AG04449 (cell line): ENCODE data around the gene KCNMA1.
A peak's percentile ranks its signal among the peaks of the same experiment; 100 is the strongest.

Experiments used
- CTCF ChIA-PET: fragments of 350-600 bp; formaldehyde crosslinking; extraction: SDS; loops from one replicate; lab custom pipeline; 2021; ENCODE audit warnings: antibody characterized with exemption; lab: Yijun Ruan, JAX
- POLR2A ChIA-PET: fragments of 400-600, 350-600 bp; formaldehyde crosslinking; extraction: SDS; loops from one replicate; lab custom pipeline; 2020; ENCODE audit warnings: antibody characterized with exemption, inconsistent platforms; lab: Yijun Ruan, JAX
- DNase-seq: peaks from one replicate; pipeline ENCODE4 v3.0.0-alpha.2; 2010; ENCODE audit warnings: low read depth, low spot score
- H3K4me3 ChIP-seq: 2 replicates; pipeline ENCODE4 v1.5.1; 2011; ENCODE audit warnings: low read depth, mild to moderate bottlenecking, control low read depth, low read length
- CTCF ChIP-seq: IDR thresholded peaks from one replicate; pipeline ENCODE4 v1.5.1; 2011; ENCODE audit warnings: mild to moderate bottlenecking, moderate library complexity, low read length, control low read depth, inconsistent platforms; ENCODE audit not compliant: insufficient read depth; ENCODE audit errors: missing control alignments

Gene KCNMA1

GRCh38 chr10:77256346-77256745 lies 381.3 kb downstream of the KCNMA1 start:
- H3K4me3 ChIP-seq, result no peak overlapping the region
- ChIA-PET POLR2A (no interaction called here), CTCF (interaction anchor here (0.7 kb wide), 1 partner anchor 84 kb away, joined by 3 read pairs; no protein-coding TSS in a partner anchor)
- no peak for TF ChIP-seq CTCF
- no peak for DNase-seq

GRCh38 chr10:77253556-77254064 lies 384.0 kb downstream of the KCNMA1 start:
- ChIA-PET CTCF (interaction anchor here (0.8 to 6.2 kb wide), 8 partner anchors 44 to 458 kb away, joined by 3 to 45 read pairs (median 4); no protein-coding TSS in a partner anchor), POLR2A (no interaction called here)
- H3K4me3 ChIP-seq, result no peak overlapping the region
- DNase-seq, result no peak
- no peak for TF ChIP-seq CTCF

GRCh38 chr10:77253147-77253545 lies 384.5 kb downstream of the KCNMA1 start:
- POLR2A ChIA-PET, result no interaction called here
- no peak for DNase-seq
- H3K4me3 ChIP-seq, result no peak overlapping the region
- CTCF ChIA-PET, result interaction anchor here (0.8 to 6.2 kb wide), 10 partner anchors 9 to 459 kb away, joined by 3 to 45 read pairs (median 4); no protein-coding TSS in a partner anchor
- TF ChIP-seq CTCF, result no peak

GRCh38 chr10:77252380-77253146 lies 385.0 kb downstream of the KCNMA1 start:
- DNase-seq, result no peak
- POLR2A ChIA-PET, result no interaction called here

GRCh38 chr10:77251297-77252013 lies 386.2 kb downstream of the KCNMA1 start:
- no peak for DNase-seq
- no peak overlapping the region for H3K4me3 ChIP-seq
- TF ChIP-seq CTCF, result peak; percentile 68
- POLR2A ChIA-PET, result no interaction called here
- CTCF ChIA-PET, result interaction anchor here (0.8 to 6.2 kb wide), 20 partner anchors 9 to 393 kb away, joined by 3 to 45 read pairs (median 5); no protein-coding TSS in a partner anchor

More at GRCh38 chr10:77252380-77253146, 385.0 kb downstream of the KCNMA1 start:
- CTCF ChIA-PET, result interaction anchor here (0.8 to 6.2 kb wide), 9 partner anchors 9 to 392 kb away, joined by 3 to 45 read pairs (median 4); no protein-coding TSS in a partner anchor
- H3K4me3 ChIP-seq, result no peak overlapping the region
- no peak for TF ChIP-seq CTCF

- no peak overlapping the region for H3K4me3 ChIP-seq
- CTCF ChIA-PET, result interaction anchor here (0.7 to 6.2 kb wide), 23 partner anchors 8 to 391 kb away, joined by 3 to 45 read pairs (median 4); no protein-coding TSS in a partner anchor
- no peak for DNase-seq
- no peak for TF ChIP-seq CTCF
- POLR2A ChIA-PET, result no interaction called here
These were observed 387.6 kb downstream of the KCNMA1 start for GRCh38 chr10:77249901-77250459.
